GM20431 (cell line): ENCODE results near the gene DSCAML1.

ENCODE experiments used
- in situ Hi-C: fragments of 300-500 bp; cut with MseI, MboI; formaldehyde crosslinking; loops from one replicate; pipeline ENCODE4 v1.15.0; 2020; ENCODE audit warnings: low sequenced_read_pairs; ENCODE audit not compliant: unreplicated experiment

Gene DSCAML1

DNA sequence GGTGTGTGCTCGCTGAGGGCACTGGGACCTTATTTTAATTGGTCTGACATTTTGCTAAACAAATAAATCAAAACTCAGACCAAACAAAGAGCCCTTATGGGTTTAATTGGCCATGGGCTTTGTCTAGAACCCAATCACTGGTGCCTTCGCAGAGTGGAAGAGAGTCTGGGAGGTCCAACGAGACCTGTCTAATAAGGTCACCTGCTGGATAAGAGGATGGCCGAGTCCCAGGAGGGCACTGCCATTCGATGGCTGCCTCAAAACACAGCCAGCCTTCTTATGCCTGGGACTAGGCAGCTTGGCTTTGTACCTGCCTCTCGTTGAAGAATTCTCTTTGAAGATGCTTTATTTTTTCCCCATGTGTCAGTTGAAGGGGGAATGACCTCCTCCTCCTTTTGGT, 298.2 kb downstream of the DSCAML1 start:
- in situ Hi-C loops: no loop called here

DNA sequence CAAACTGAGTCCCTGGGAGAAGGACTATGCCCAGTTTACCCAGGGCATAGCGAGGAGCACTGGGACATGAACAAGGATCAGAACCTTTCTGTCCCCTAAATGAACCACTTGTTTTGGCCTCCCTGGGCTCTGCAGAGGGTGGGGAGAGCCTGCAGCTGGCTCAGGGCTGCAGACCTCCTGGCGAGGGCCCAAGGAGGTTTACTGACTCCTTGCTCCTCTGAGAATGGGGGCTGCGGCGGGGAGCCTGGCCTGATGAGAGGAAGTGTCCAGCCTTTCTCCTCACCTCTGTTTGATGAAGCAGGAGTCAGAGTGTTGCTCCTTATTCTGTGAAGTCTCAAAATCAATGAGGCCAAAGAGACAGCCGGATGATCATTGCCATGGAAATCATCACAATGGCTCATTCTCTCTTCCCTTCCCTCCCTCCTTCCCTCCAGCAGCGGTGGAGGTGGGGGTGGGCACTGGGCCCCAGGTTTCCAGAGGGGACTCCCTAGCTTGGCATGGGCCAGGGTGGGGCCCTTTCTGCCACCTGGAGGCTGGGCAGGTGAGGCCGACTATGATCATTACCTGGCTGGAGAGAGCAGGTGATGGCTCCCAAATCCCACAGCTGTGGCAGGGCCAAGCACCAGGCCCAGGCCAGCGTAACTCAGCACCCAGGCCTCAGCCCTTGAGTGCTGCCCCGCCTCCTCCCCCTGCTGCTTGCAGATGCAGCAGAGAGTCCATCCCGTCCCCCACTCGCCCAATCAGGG, 299.6 kb downstream of the DSCAML1 start:
- in situ Hi-C loops: no loop called here

DNA sequence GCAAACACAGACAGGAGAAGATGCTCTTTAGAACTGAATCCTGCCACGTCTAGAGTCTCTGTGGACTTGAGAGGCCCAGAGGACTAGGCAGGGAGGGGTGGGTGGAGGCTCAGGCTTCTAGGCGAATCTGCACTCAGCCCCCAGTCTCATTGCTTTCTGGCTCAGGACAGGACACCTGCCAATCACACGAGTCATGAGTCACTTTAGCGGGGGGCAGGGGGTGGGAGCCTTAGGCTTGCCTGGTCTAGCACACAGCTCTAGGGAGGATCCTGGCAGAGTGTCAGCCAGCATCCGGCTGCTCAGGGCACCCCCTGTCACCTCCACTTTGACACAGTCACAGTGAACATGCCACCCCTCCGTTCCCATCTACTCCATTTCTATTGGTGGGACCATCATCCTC, 301.7 kb downstream of the DSCAML1 start:
- in situ Hi-C loops: no loop called here

DNA sequence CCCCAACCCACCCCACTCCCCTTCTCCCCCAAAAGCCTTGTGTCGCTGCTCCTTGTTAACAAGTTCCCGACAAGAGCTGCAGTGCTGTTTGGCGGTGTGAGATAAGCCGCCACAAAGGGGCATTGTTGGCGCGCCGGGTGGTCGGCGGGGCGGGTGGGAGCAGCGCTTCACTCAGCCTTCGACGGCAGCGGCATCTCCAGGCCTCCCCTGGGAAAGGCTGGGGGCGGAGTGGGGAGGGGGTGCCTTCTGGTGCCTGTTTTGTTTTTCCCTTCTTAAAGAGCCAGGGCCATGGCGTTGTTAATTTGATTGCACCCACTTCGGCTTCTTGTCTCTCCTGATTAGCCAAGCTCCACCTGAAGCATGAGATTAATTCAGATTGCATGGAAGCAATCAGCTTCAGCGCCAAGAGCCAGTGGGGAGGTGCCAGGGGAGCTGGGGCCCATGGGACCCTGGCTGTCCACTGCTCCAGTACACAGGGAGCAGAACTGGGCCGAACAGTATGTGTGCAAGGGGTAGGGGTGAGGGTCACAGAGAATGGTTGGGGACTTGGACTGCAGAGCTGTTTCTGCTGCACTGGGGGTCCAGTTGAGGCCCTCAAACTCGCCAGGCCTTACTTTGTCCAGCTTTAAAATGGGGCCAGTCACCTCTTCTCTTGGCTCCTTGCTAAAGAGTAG, 304.3 kb downstream of the DSCAML1 start:
- in situ Hi-C loops: no loop called here

DNA sequence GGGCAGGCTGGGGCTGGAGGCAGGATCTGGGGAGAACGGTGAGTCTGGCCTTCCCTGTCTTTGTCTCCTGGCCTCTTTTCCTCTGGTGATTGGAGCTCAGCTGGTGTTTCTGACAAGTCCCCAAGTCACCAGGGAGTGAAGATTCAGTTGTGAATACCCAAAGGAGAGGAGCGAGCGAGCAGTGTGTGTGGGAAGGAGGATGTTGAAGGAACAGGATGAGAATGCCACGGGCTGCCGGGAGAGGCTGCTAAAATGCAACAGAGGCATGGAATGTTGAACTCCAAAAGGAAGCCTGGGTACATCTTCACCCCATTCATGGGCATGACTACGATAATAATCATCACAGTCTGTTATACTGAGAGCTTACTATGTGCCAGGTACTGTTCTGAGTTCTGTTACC, 306.1 kb downstream of the DSCAML1 start:
- in situ Hi-C loops: no loop called here

DNA sequence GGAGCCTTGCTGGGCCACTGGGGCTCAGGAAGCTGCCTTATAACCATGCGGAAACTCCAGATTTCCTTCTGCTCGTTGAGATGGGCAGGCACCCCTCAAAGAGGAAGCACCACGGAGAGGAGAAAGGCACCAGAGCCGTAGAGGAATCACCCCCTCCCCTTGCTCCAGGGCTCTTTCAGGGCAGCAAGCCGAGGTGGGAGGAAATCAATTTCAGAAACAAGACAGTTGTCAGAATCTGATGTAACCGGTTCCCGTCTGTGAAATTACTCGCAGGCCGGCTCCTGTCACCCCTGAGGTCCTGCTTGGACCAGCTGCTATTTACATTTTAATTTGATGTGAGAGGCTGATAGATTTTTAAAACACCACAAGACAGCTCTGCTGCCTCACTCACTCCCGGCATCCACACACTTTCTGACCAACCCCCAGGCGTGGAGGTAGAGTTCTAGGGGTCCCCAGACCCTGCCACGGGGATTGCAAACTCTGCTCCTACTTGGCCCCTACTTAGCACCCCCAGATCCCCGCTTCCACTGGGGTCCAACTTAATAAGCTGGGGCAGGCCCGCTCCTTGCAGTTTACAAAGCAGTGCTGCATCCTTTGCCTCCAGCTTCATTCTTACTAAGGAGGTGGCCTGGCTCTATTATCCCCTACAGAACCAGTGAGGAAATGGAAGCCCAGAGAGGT, 306.9 kb downstream of the DSCAML1 start:
- in situ Hi-C loops: no loop called here

DNA sequence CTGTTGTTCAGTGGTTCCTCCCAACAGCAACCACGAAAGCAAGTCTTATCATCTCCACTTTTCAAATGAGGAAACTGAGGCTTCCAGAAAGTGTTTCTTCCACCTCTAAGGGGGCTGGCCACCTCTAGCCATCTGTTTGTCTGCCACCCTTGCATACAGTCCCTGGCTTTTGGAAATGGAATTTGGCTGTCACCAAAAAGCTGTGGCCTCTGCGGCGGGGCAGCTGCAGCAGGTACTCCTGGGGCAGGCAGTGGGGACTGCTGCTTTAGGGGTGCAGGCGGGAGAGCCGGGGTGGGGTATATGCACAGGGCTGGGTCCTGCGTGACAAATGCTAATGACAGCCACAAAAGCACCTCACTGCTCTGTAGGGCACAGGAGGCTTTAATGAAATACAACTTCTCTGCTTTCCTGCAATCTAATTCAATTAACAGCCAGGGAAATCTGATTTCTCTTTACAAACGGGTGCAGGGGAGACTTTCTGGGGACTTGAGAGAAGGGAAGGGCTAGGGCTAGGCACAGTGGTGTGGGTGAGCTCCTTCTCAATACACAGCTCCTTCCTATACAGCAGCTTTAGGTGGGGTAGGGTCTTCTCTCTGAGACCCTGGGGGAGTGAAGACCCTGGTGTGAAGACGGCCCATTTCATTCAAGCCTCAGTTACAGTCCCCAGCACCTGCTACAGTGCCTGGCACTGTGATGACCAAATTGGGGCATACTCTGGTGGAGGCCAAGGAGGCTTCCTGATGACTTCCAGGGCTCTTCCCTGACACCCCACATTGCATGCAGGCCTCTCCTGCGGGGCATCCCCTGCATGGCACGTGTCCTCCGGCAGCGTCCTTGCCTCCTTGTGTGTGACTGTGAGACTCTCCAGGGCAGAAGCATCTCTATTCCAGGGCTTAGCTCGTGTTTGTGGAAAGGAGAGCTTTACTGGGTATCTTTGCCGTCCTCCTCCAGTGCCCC, 307.7 kb downstream of the DSCAML1 start:
- in situ Hi-C loops: no loop called here

DNA sequence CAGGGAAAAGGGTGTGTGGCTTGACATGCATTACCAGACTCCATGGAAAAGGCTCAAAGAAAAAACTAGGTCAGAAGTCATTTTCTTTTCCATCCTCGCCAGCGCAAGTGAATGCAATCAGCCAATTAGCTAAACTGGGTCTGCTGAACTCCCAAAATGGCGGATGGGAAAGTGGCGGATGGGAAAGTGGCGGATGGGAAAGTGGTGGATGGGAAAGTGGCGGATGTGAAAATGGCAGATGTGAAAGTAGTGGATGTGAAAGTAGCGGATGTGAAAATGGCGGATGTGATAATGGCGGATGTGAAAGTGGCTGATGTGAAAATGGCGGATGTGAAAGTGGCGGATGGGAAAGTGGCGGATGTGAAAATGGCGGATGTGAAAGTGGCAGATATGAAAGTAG, 311.0 kb downstream of the DSCAML1 start:
- in situ Hi-C loops: no loop called here

DNA sequence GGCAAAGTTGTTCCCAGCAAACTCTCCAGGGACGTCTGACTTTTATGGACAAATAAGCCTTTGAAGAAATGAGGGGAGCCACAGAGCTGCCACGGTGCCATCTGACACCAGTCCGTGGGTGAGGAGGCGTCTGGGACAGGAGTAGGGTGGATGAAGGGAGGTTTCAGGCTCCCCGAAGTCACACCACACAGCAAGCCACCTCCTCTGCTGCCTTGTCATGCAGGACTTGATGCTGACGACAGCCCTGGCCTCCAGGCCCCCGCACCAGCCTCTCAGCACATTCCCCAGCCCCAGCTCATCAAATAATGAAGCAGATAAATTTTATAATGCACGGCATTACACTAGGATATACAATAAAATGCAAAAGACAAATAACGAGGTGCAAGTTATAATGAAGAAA, 312.9 kb downstream of the DSCAML1 start:
- in situ Hi-C loops: no loop called here

DNA sequence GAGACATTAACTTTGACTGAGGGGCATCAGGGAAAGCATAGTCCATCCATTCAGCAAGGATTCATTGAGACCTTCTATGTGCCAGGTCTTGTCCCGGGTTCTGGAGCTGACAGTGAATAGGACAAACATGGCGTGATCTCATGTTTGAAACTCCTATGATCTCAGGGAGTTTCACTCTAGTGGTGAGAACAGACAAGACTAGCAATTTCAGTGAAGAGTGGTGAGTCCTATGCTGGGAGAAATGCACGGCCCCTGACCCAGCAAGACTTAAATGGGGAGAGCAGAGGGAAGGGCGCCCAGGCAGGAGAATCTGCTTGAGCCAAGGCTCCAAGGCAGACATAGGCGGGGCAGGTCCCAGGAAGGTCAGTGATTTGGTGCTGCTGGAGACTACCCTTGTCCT, 313.6 kb downstream of the DSCAML1 start:
- in situ Hi-C loops: no loop called here

DNA sequence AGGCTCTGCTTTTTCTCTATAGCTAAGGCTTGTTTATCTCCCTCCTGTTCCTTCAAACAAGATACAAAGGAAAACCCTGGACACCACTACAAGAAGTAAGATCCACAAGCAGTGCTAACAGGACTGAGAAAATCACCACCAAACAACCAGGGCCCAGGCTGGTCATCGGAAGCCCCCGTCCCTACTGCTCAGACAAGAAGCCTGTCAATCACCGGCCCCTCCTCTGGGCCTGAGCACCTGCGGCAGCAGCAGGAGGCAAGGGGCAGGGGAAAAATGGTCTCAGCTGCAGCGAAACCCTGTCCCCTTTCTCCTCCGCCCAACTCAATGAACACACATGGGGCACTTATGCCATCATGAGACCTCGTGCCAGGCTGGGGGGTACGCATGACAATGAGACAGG, 314.1 kb downstream of the DSCAML1 start:
- in situ Hi-C loops: no loop called here

DNA sequence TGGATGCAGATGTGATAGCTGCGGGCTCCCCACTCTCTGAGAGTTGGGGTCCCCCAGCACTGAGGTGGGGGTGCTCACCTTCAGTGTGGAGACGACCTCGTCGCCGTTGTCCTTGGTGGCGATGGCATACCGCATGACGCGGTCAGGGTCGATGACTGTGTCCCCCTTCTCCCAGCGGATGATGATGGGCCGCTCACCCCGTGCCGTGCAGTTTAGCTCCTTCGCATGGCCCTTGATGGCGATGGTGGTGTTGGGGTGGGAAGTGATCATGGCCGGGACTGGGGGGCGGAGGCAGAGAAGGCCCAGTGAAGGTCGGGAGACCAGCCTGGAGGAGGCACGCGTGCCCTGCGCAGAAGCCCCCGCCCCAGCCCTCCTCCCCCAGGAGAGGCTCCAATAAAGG, 315.1 kb downstream of the DSCAML1 start:
- in situ Hi-C loops: no loop called here

DNA sequence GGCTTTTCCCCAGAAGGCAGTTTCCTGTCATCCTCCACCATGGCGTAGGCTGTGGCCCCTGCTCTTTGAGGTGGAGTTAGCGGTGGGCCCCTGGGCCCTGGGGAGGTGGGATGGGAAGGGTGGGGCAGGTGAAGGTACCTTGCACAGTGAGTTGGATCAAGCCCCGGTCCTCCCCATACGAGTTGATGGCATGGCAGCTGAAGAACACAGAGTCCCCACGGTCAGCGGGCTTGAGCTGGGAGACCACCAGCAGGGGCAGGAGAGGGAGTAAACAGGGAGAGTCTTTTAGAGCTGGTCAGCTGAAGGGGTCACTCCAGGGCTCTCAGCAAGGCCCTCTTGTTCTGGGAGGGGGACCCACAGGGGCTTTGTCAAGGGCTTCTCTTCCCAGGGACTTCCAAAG, 316.0 kb downstream of the DSCAML1 start:
- in situ Hi-C loops: no loop called here

DNA sequence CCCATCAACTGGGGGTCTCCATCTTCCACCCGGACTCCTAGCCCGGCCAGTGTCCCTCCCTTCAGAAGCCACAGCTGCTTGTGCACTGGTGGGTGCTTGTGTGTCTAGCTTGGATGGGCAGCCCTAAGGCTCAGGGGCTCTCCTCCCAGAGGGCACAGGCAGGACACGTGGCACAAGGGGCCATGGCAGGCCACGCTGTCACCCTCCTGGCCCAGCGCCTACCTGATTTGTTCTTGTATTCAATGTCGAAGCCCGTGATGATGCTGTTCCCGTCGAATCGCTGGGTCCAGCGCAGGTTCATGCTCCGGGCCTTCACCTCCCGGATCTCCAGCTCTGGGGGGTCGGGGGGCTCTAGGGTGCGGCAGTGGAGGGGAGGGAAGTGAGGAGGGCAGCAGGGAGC, 316.8 kb downstream of the DSCAML1 start:
- in situ Hi-C loops: no loop called here

DNA sequence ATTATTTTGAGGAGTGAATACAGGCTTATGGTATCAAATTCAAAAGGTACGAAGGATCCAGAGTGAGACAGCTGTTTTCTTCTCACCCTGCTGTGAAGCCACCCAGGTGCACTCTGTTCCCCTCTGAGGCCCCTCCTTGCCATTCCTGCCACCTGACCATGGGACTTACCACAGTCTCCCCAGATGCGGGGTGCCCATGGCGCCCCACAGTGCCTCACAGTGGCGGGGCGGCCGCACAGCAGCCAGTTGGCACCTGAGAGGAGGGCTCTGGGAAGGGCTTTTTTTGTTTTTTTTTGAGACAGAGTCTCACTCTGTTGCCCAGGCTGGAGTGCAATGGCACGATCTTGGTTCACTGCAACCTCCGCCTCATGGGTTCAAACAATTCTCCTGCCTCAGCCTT, 317.6 kb downstream of the DSCAML1 start:
- in situ Hi-C loops: no loop called here

DNA sequence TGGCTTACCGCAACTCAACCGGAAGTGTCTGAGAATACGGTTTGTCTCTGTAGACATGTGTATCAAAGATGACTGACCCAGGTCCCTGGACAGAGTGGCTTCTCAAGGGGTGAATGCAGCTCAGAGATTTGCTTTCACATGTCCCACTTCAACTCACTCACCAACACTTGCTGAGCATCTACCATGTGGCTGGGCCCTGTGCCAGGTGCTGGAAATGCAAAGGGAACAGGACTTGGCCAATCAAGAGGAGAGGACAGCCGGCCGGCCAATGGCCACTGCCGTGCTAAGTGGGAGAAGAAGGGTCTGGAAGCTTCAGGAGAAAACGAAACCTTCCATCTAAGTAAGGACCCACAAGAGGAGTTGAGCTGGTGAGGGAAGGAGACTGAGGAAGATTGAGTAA, 318.1 kb downstream of the DSCAML1 start:
- in situ Hi-C loops: no loop called here

DNA sequence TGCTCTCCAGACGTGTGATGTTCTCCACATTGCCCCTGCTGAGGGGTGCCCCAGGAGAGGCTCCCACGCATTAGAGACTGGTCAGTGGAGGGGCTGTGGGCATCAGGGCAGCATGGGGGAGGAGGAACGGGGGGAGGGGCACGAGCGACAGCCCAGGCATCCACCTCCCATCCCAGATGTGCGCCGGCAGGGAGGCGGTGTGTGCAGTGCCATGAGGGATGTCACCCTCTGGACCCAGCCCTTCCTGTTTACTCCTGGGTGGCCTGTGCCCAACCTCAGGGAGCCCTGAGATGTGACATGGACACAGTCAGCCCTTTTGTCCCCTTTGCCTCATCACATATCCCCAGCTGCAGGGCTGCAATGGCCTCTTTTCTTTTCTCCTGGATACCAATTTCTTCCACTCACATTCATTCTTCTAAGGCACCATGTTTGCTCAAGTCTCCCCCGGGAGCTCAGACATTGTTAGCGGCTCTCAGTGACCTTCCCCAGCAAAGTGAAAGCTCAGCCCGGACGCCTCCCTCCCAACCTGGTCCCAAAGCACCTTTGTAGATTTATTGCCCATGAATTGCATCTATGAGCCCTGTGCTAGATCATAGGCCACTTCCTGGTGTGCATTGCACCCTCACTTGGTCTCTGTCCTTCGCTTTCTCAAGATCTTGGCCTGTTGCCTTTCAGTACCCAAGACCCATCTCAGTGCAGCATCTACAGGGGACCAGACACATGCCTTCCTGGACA, 318.7 kb downstream of the DSCAML1 start:
- in situ Hi-C loops: no loop called here

DNA sequence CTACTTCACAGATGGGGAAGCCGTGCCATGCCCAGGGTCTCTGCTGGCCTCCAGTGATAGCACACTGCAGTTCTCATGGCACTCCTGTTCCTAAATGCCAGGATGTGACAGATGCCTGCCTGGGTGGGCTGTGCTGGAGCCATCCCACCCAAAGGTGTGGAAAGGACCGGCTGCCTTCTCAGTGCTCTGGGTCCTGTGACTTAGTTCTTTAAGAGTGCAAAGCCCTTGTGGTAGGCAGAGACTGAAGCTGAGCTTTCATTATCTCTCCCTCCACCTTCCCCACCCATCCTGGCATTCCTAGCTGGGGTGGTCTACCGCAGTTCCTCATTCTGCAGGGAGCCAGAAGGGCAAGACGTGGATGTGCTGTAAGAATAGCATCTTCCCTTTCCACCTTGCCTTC, 319.3 kb downstream of the DSCAML1 start:
- in situ Hi-C loops: no loop called here

DNA sequence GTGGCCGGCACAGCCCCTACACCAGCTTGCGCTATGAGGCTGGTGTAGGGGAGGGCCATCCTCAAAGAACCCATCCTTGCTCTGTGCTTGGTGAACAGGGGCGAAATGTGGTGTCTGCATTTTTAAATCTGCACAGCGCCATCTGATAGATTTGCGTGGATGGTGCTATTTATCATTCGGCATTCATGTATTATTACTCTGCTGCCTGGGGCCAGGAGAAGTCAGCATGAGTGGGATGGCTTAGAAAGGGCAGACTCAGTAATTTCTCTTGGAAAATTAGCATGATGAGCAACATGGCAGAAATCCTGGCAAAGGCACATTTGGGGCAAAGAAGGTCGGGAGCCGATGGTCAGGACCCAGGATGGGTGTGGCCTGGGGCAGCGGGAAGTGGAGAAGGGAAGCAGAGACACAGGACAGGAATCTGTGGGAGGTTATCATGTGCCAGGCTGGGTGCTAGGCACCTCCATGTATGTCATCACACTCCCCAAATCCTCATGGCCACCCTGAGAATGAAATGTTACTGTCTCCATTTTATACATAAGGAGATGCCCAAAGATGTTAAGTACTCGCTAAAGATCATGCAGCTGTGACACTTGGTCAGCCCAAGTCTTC, 320.4 kb downstream of the DSCAML1 start:
- in situ Hi-C loops: no loop called here
